ENCODE results near the gene GNG10.

DNA sequence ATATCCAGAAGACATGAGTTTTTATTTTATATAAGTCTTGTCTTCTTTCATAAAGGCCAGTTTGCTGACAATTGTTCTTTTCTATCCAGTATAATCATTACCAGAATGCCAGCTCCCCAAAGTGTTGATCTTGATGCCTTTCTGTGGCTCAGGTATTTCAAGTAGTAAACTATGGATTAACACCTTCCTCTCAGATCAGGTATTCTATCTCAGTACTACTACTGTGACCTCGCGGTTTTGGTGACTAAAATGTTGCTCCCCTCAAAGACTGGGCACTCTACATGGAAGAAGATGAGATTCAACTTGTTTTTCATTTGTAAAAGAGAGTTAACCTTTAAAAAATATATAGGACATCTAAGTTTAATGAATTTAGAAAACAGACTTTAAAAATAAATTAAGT lies 58.1 kb downstream of the GNG10 start:
- TF ChIP-seq, protein P1, sequence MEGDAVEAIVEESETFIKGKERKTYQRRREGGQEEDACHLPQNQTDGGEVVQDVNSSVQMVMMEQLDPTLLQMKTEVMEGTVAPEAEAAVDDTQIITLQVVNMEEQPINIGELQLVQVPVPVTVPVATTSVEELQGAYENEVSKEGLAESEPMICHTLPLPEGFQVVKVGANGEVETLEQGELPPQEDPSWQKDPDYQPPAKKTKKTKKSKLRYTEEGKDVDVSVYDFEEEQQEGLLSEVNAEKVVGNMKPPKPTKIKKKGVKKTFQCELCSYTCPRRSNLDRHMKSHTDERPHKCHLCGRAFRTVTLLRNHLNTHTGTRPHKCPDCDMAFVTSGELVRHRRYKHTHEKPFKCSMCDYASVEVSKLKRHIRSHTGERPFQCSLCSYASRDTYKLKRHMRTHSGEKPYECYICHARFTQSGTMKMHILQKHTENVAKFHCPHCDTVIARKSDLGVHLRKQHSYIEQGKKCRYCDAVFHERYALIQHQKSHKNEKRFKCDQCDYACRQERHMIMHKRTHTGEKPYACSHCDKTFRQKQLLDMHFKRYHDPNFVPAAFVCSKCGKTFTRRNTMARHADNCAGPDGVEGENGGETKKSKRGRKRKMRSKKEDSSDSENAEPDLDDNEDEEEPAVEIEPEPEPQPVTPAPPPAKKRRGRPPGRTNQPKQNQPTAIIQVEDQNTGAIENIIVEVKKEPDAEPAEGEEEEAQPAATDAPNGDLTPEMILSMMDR (IDR thresholded peaks at IDR 0.05) = no peak
- TF ChIP-seq POLR2A (IDR thresholded peaks at IDR 0.05) = no peak
